Pancreas (tissue), 10 donors: Measurements from ENCODE around the gene FAM217B. TPM values are rescaled to one million over a fixed set of nuclear protein-coding genes. Genes with fewer than 3 reads are reported as not detected.

Experiments
- ATAC-seq, 4 donors: fragments of 200-7000 bp; cut with Tn5 transposase; one replicate each; pipeline versions ENCODE4 v1.8.0 to v1.9.1; 2020; ENCODE audit warnings: mild to moderate bottlenecking in 4 of 4, moderate library complexity in 4 of 4
- DNase-seq, 6 donors: peaks; one replicate each; pipeline ENCODE4 v3.0.0-alpha.2; 2020
- FAIRE-seq: peaks from 2 replicates; lab custom pipeline; 2012; peaks lifted over from hg19 to GRCh38; lab: Jason Lieb, UNC
- H3K27ac ChIP-seq, 4 donors: fragments of 200-600 bp; sonication (generic); 1 replicate in 3 of 4; 2 replicates in 1 of 4; pipeline versions ENCODE4 v1.5.0 to v1.8.0; 2020
- H3K27me3 ChIP-seq, 4 donors: fragments of 200-600 bp; one replicate each; pipeline ENCODE4 v1.8.0; 2021
- H3K36me3 ChIP-seq, 3 donors: fragments of 200-600 bp; sonication (generic) in 1 of 3; one replicate each; pipeline versions ENCODE4 v1.5.0 to v1.8.0; 2020 to 2021
- H3K4me1 ChIP-seq, 3 donors: fragments of 200-600 bp; one replicate each; pipeline ENCODE4 v1.8.0; 2021
- H3K4me3 ChIP-seq, 4 donors: fragments of 200-600 bp; sonication (generic) in 2 of 4; one replicate each; pipeline versions ENCODE4 v1.5.0 to v1.8.0; 2020 to 2021
- H3K9me3 ChIP-seq, 4 donors: fragments of 200-600 bp; one replicate each; pipeline ENCODE4 v1.8.0; 2021
- WGBS, 2 donors: extraction: QIAGEN DNeasy Blood & Tissue Kit; methylation state at CpG; one replicate each; pipeline ENCODE4 v1.1.7; 2013; 5-methylcytosine and 5-hydroxymethylcytosine counted together
- intact Hi-C, 3 donors: fragments of 100-400 bp; cut with DNase I; formaldehyde crosslinking; loops; one replicate each; pipeline versions ENCODE4 v1.11.1 to v1.14.2; 2022
- polyA plus RNA-seq, 2 donors: library from polyadenylated mRNA; stranded (reverse); fragments of 200-250 nt; gene quantifications; one replicate each; pipeline ENCODE4 v1.2.3, GENCODE V29; 2013
- total RNA-seq, 6 donors: library from RNA; stranded (reverse); fragmentation: NEBNext Ultra II Directional in 4 of 6; extraction: Animal tissue kit (Norgen Biotek cat#: 25700) in 4 of 6; gene quantifications; one replicate each; pipeline versions ENCODE4 v1.2.1 to v1.2.4, GENCODE V29; 2021 to 2023
- TF ChIP-seq, protein P1 (sequence below), 4 donors: fragments of 200-600 bp; sonication (generic) in 3 of 4; IDR thresholded peaks; one replicate each; pipeline versions ENCODE4 v1.5.0 to v1.8.0; 2021; ENCODE audit warnings: antibody characterized with exemption in 4 of 4
- donor health status: healthy with polysubstance abuse.
- donor health status: DM: no; HTN: no; CAD: no; lungs with moderate emphysema.
- donor health status: DM: no; HTN: no; CAD: no.
- donor health status: control.
- donor health status: control.
- donor health status: Bipolar disorder and iron deficiency.
- donor health status: DM: yes; HTN: yes; CAD: no.
- donor health status: DM: no; HTN: no; CAD: no.
- donor health status: DM: no; HTN: no; CAD: no.
- donor health status: DM: yes; HTN: yes; CAD: no.

Gene FAM217B
- total and polyA plus RNA-seq, 8 donors: 1.4 to 6.6 (median 2.8) TPM

DNA sequence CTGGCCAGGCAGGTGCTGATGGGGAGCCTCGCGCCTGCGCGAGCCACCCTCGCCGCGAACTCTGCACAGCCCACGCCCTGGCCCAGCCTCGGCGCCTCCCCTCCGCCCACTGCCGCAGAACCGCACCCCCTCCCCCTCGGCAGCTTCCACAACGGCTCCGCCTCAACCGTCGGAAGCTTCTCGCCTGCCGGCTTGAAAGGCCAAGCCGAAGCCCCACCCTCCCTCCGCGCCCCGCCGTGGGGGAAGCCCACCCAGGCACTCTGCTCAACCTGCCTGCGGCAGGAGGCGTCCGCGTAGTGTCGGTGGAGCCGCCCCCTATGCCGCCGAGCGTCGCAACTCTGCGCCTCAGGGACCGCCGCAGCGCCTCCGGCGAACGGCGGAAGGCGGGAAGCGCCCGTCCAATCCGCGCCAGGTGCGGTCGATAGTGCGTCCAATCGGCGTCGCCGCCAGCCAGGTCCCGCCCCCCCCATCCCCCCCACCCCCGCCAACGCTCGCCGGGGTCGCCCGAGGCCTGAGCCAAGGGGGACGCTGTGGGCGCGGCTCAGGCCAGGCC is 6.8 kb upstream of the FAM217B start, which contains the start of gene SYCP2:
Gene SYCP2 (minus strand): TSS at position 342 of the 553 bp plus-strand sequence. CDS start 11,224 bp downstream, outside the sequence.
- H3K4me1 ChIP-seq: peaks cover 2 to 30% (median 16%) of the 10 kb centered on the region in 3 donors
- TF ChIP-seq, protein P1, sequence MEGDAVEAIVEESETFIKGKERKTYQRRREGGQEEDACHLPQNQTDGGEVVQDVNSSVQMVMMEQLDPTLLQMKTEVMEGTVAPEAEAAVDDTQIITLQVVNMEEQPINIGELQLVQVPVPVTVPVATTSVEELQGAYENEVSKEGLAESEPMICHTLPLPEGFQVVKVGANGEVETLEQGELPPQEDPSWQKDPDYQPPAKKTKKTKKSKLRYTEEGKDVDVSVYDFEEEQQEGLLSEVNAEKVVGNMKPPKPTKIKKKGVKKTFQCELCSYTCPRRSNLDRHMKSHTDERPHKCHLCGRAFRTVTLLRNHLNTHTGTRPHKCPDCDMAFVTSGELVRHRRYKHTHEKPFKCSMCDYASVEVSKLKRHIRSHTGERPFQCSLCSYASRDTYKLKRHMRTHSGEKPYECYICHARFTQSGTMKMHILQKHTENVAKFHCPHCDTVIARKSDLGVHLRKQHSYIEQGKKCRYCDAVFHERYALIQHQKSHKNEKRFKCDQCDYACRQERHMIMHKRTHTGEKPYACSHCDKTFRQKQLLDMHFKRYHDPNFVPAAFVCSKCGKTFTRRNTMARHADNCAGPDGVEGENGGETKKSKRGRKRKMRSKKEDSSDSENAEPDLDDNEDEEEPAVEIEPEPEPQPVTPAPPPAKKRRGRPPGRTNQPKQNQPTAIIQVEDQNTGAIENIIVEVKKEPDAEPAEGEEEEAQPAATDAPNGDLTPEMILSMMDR (IDR thresholded peaks at IDR 0.05): no peak
- ATAC-seq: peak; percentile 82 to 87 (median 86)
- FAIRE-seq: no peak
- H3K9me3 ChIP-seq: no peaks in the 10 kb centered on the region
- 17 to 18% methylated on average over 54 to 65 of the region's 65 CpGs for WGBS, 2 donors
- DNase-seq: peak; percentile 63 to 88 (median 72)
- H3K27ac ChIP-seq: peak within 1 kb of the TSS; percentile 25 to 74 (median 62)
- peak within 1 kb of the TSS; percentile 63 to 97 (median 72) for H3K4me3 ChIP-seq
- H3K36me3 ChIP-seq: no peaks in the 10 kb centered on the region
- intact Hi-C loops: no loop called here
- H3K27me3 ChIP-seq: no peaks in the 10 kb centered on the region

DNA sequence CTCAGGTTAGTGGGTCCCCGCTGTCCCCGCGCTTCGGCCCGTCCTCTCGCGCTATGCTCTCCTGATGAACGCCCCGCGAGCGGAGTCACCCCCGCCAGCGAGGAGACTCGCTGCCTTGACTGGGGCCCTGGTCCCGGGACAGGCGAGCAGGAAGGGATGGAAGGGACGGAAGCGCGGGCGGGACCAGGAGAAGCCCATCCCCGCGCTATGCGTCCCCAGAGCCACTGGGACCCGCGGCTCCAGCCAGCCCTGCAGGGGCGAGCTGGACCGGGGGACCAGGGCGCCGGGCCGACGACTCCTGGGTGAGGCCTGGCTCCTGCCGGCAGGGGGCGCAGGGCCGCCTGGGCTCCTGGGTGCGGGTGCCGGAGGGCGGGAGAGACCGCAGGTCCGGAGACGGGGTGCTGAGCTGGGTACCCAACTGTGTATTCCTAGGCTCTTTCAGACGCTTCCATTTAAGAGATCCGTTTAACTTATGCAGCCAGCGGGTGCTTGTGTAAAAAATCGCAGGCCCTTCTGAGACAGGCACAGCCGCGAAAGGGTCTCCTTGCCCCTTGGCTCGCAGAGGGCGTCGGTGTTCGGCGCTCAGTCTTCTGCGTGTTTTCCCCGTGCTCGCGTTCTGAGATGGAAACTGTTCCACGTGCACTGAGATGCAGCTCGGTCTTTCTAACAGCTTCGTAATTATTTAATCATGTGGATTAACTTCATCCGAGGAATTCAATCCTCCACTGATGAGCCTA is 6.2 kb upstream of the FAM217B start:
- TF ChIP-seq, protein P1 (IDR thresholded peaks at IDR 0.05): peak; percentile 87 to 98 (median 93)
- intact Hi-C loops: no loop called here
- Histone ChIP-seq H3K27me3 (no peaks in the 10 kb centered on the region), H3K9me3 (no peaks in the 10 kb centered on the region), H3K36me3 (no peaks in the 10 kb centered on the region), H3K27ac (peak overlapping the region; percentile 25 to 74 (median 62)), H3K4me1 (peaks cover 5 to 31% (median 15%) of the 10 kb centered on the region in 3 donors), H3K4me3 (peak overlapping the region; percentile 63 to 97 (median 72))
- WGBS, 2 donors: 2% methylated on average over 53 to 59 of the region's 59 CpGs
- DNase-seq (peak; percentile 72 to 96 (median 83)), FAIRE-seq (no peak), ATAC-seq (peak; percentile 93 to 97 (median 94))

DNA sequence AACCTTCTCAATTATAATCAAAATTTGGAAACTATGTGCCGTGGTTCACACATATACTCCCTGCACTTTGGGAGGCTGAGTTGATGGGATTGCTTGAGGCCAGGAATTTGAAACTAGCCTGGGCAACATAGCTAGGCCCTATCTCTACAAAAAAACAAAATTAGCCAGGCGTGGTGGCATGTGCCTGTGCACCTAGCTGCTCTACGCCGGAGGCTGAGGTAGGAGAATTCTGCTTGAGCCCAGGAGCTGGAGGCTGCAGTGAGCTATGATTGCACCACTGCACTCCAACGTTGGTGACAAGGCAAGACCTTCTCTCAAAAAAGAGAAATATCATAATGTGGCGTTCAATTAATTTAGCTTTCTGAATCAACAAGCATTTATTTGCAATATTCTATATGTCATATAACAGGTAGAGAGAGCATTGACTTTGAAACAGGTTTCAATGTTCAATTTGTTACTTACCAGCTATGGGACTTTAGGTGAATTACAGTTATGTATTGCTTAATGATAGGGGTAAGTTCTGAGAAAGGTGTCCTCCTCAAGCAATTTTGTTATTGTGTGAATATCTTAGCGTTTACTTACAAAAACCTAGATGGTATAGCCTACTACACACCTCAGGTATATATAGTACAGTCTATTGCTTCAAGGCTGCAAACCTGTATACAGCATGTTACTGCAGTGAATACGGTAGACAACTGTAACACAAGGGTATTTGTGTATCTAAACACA is 4.6 kb upstream of the FAM217B start:
- ATAC-seq (no peak), FAIRE-seq (no peak), DNase-seq (no peak)
- no peaks in the 10 kb centered on the region for H3K9me3 ChIP-seq
- no peaks in the 10 kb centered on the region for H3K27me3 ChIP-seq
- intact Hi-C loops: no loop called here
- TF ChIP-seq, protein P1 (IDR thresholded peaks at IDR 0.05): no peak
- no peak overlapping the region for H3K4me3 ChIP-seq
- WGBS, 2 donors: 85 to 90% methylated on average over 8 of the region's 8 CpGs
- no peak overlapping the region for H3K27ac ChIP-seq
- no peaks in the 10 kb centered on the region for H3K36me3 ChIP-seq
- H3K4me1 ChIP-seq: peaks cover 5 to 35% (median 15%) of the 10 kb centered on the region in 3 donors

DNA sequence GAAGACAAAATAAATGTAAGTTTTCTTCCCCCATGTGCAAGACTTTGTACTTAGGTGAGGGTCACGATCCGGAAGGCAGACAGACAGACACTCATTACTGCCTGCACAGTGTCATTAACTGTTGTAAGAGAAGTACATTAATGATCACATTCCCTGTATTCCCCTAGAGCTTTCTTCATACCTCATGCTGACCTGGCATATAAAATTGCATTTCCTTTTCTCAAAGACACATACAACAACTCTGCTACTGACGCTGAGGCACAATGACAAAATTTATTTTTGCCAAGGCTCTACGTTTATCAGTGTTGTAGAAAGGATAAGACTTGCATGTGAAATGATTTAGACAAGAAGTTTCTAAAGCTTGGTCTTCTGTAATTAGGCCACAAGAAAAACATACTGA is 3.8 kb upstream of the FAM217B start:
- no peaks in the 10 kb centered on the region for H3K36me3 ChIP-seq
- H3K4me1 ChIP-seq: peaks cover 12 to 34% (median 19%) of the 10 kb centered on the region in 3 donors
- 45 to 48% methylated on average over 4 of the region's 4 CpGs for WGBS, 2 donors
- ATAC-seq: no peak
- no peaks in the 10 kb centered on the region for H3K27me3 ChIP-seq
- intact Hi-C loops: no loop called here
- H3K27ac ChIP-seq: no peak overlapping the region
- H3K9me3 ChIP-seq: no peaks in the 10 kb centered on the region
- no peak for FAIRE-seq
- TF ChIP-seq, protein P1 (IDR thresholded peaks at IDR 0.05): no peak
- no peak overlapping the region for H3K4me3 ChIP-seq
- DNase-seq: no peak
